ENCODE data around the gene CAMK1. TPM values are rescaled to one million over a fixed set of nuclear protein-coding genes. Genes with fewer than 3 reads are reported as not detected.

Gene CAMK1
- total RNA-seq, 1 donor from 2014 or later = 19.3 TPM

GRCh38 chr3:9807981-9808344 is 38.2 kb upstream of the CAMK1 start:
- no peak for DNase-seq (ENCODE audit: low spot score)
- H3K27me3 Mint-ChIP-seq (ENCODE audit: low read depth) = no peaks in the 10 kb centered on the region
- no peak overlapping the region for H3K4me3 Mint-ChIP-seq (ENCODE audit: unreplicated experiment)
- peaks cover 22% of the 10 kb centered on the region for H3K36me3 Mint-ChIP-seq (ENCODE audit: low read depth)
- H3K4me1 Mint-ChIP-seq (ENCODE audit: low read depth) = peaks cover 35% of the 10 kb centered on the region
- peak overlapping the region; percentile 34 for H3K27ac Mint-ChIP-seq (ENCODE audit: unreplicated experiment)
- no peaks in the 10 kb centered on the region for H3K9me3 Mint-ChIP-seq (ENCODE audit: low read depth)
- no peak for TF ChIP-seq CTCF (IDR thresholded peaks at IDR 0.05)

GRCh38 chr3:9806688-9807589 is 37.2 kb upstream of the CAMK1 start:
- H3K9me3 Mint-ChIP-seq (ENCODE audit: low read depth) = no peaks in the 10 kb centered on the region
- no peak overlapping the region for H3K27ac Mint-ChIP-seq (ENCODE audit: unreplicated experiment)
- peaks cover 24% of the 10 kb centered on the region for H3K36me3 Mint-ChIP-seq (ENCODE audit: low read depth)
- H3K4me3 Mint-ChIP-seq (ENCODE audit: unreplicated experiment) = no peak overlapping the region
- no peak for DNase-seq (ENCODE audit: low spot score)
- TF ChIP-seq CTCF (IDR thresholded peaks at IDR 0.05) = no peak
- peaks cover 35% of the 10 kb centered on the region for H3K4me1 Mint-ChIP-seq (ENCODE audit: low read depth)
- H3K27me3 Mint-ChIP-seq (ENCODE audit: low read depth) = no peaks in the 10 kb centered on the region

GRCh38 chr3:9806137-9806536 is 36.4 kb upstream of the CAMK1 start:
- no peak overlapping the region for H3K27ac Mint-ChIP-seq (ENCODE audit: unreplicated experiment)
- no peaks in the 10 kb centered on the region for H3K27me3 Mint-ChIP-seq (ENCODE audit: low read depth)
- no peak overlapping the region for H3K4me3 Mint-ChIP-seq (ENCODE audit: unreplicated experiment)
- H3K9me3 Mint-ChIP-seq (ENCODE audit: low read depth) = no peaks in the 10 kb centered on the region
- peaks cover 28% of the 10 kb centered on the region for H3K4me1 Mint-ChIP-seq (ENCODE audit: low read depth)
- peaks cover 28% of the 10 kb centered on the region for H3K36me3 Mint-ChIP-seq (ENCODE audit: low read depth)
- no peak for TF ChIP-seq CTCF (IDR thresholded peaks at IDR 0.05)
- DNase-seq (ENCODE audit: low spot score) = no peak

GRCh38 chr3:9804996-9805395 is 35.2 kb upstream of the CAMK1 start:
- no peaks in the 10 kb centered on the region for H3K9me3 Mint-ChIP-seq (ENCODE audit: low read depth)
- H3K27me3 Mint-ChIP-seq (ENCODE audit: low read depth) = no peaks in the 10 kb centered on the region
- DNase-seq (ENCODE audit: low spot score) = no peak
- H3K27ac Mint-ChIP-seq (ENCODE audit: unreplicated experiment) = no peak overlapping the region
- H3K36me3 Mint-ChIP-seq (ENCODE audit: low read depth) = peaks cover 32% of the 10 kb centered on the region
- TF ChIP-seq CTCF (IDR thresholded peaks at IDR 0.05) = no peak
- no peak overlapping the region for H3K4me3 Mint-ChIP-seq (ENCODE audit: unreplicated experiment)
- H3K4me1 Mint-ChIP-seq (ENCODE audit: low read depth) = peaks cover 19% of the 10 kb centered on the region

GRCh38 chr3:9803494-9803893 is 33.7 kb upstream of the CAMK1 start:
- no peaks in the 10 kb centered on the region for H3K9me3 Mint-ChIP-seq (ENCODE audit: low read depth)
- H3K4me1 Mint-ChIP-seq (ENCODE audit: low read depth) = peaks cover 7% of the 10 kb centered on the region
- H3K4me3 Mint-ChIP-seq (ENCODE audit: unreplicated experiment) = no peak overlapping the region
- peak overlapping the region; percentile 83 for H3K27ac Mint-ChIP-seq (ENCODE audit: unreplicated experiment)
- no peaks in the 10 kb centered on the region for H3K27me3 Mint-ChIP-seq (ENCODE audit: low read depth)
- no peak for TF ChIP-seq CTCF (IDR thresholded peaks at IDR 0.05)
- no peak for DNase-seq (ENCODE audit: low spot score)
- H3K36me3 Mint-ChIP-seq (ENCODE audit: low read depth) = peaks cover 38% of the 10 kb centered on the region

Data from chondrocyte (in vitro differentiated cells).